Muscle of leg (tissue), 11 donors: ENCODE data around the gene CA10. TPM values are rescaled to one million over a fixed set of nuclear protein-coding genes. Genes with fewer than 3 reads are reported as not detected.

Experiments used
- DNase-seq: peaks from one replicate; pipeline ENCODE4 v3.0.0; 2013
- H3K27ac ChIP-seq: one replicate; pipeline ENCODE4 v1.5.1; 2013; ENCODE audit warnings: mild to moderate bottlenecking, low read length, control low read depth
- H3K27me3 ChIP-seq: one replicate; pipeline ENCODE4 v1.6.1; 2013; ENCODE audit warnings: low read length; ENCODE audit not compliant: control insufficient read depth, insufficient read depth
- H3K36me3 ChIP-seq: one replicate; pipeline ENCODE4 v1.6.1; 2013; ENCODE audit warnings: low read length; ENCODE audit not compliant: control insufficient read depth, insufficient read depth
- H3K4me1 ChIP-seq: one replicate; pipeline ENCODE4 v1.6.1; 2013; ENCODE audit warnings: low read length; ENCODE audit not compliant: control insufficient read depth, insufficient read depth
- H3K4me3 ChIP-seq: one replicate; pipeline ENCODE4 v1.5.1; 2013; ENCODE audit warnings: low read length, control low read depth
- H3K9me3 ChIP-seq: replicated peaks from 2 replicates; pipeline ENCODE4 v1.6.1; 2013; ENCODE audit warnings: low read depth, low read length; ENCODE audit not compliant: control insufficient read depth
- WGBS: methylation state at CpG from one replicate; pipeline ENCODE4 v1.1.5; 2013; ENCODE audit warnings: missing lambda C conversion rate; ENCODE audit not compliant: insufficient coverage; 5-methylcytosine and 5-hydroxymethylcytosine counted together
- polyA plus RNA-seq, 8 donors: library from polyadenylated mRNA; unstranded; fragments of 120-200 nt; gene quantifications; one replicate each; pipeline versions ENCODE4 v1.2.1 to v1.2.3, GENCODE V29; 2013; ENCODE audit warnings: inconsistent platforms in 1 of 8, low replicate concordance in 1 of 8; ENCODE audit not compliant: insufficient read length in 8 of 8, insufficient read depth in 1 of 8
- total RNA-seq: library from RNA; stranded (reverse); fragments of 120-200 nt; gene quantifications from one replicate; pipeline ENCODE4 v1.2.4, GENCODE V29; 2013

CA10 gene
- total and polyA plus RNA-seq, 9 donors, result 1.4 to 6.9 (median 3.3) TPM

DNA sequence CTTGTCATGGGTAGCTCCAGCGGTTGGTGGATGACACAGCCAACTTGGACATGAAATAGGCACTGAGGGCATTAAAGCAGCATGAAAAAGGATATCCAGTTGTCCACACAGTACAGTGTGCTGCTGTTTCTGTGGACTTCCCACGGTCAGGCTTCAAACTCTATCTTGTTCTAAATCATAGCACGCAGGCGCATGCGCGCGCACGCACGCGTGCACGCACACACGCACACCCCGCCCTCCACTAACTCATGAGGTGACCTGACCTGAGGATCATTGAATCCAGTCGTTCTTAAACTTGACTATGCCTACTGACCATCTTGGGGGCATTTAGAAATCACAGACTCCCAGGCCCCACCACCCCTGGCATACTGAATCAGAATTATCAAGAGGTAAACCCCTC is 361.4 kb downstream of the CA10 start:
- no peak overlapping the region for H3K4me3 ChIP-seq
- WGBS, result 97% methylated on average over 14 of the region's 14 CpGs
- H3K4me1 ChIP-seq, result no peaks in the 10 kb centered on the region
- no peaks in the 10 kb centered on the region for H3K9me3 ChIP-seq
- no peaks in the 10 kb centered on the region for H3K36me3 ChIP-seq
- no peak for DNase-seq
- no peak overlapping the region for H3K27ac ChIP-seq
- no peaks in the 10 kb centered on the region for H3K27me3 ChIP-seq

DNA sequence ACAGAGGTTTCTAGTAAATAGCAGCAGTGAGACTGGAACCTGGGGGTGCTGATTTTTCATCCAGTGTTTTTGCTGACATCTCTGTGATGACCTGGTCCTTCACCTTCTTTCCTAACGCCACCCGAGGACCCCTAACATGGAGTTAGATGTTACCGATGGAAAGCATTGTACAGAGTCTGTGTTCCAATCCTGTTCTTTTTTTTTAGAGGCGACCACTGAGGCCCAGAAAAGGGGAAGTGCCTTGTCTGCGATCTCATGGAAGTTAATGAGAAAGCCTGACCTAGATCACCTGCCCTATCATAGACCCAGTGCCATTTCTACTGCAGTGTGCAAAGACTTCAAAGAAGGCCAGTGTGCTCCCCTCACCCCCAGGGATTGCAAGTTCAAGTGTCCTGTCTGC is 362.5 kb downstream of the CA10 start:
- Histone ChIP-seq H3K27me3 (no peaks in the 10 kb centered on the region), H3K4me3 (no peak overlapping the region), H3K27ac (no peak overlapping the region), H3K4me1 (no peaks in the 10 kb centered on the region), H3K9me3 (no peaks in the 10 kb centered on the region), H3K36me3 (no peaks in the 10 kb centered on the region)
- no peak for DNase-seq
- WGBS, result 86% methylated on average over 3 of the region's 5 CpGs

DNA sequence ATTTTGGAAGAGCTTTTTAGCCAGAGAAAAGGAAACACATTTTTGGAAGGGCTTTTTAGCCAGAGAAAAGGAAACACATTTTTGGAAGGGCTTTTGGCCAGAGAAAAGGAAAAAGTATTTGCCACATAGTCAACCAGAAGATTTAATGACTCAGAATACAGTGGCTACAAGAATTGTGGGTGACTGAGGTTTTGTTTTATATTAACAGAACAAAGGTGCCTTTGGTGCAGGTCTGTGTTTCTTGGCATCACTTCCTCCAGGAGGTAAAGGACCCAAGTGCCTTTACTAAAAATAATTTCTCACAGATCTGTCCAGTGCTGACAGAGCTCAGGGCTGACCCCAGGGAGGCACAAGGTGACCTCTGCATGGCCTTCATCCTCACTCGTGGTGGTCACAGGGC is 363.1 kb downstream of the CA10 start:
- no peaks in the 10 kb centered on the region for H3K4me1 ChIP-seq
- no peak for DNase-seq
- no peaks in the 10 kb centered on the region for H3K27me3 ChIP-seq
- no peak overlapping the region for H3K27ac ChIP-seq
- no peaks in the 10 kb centered on the region for H3K36me3 ChIP-seq
- H3K9me3 ChIP-seq, result no peaks in the 10 kb centered on the region
- H3K4me3 ChIP-seq, result no peak overlapping the region
- 33% methylated on average over 1 of the region's 1 CpG for WGBS

DNA sequence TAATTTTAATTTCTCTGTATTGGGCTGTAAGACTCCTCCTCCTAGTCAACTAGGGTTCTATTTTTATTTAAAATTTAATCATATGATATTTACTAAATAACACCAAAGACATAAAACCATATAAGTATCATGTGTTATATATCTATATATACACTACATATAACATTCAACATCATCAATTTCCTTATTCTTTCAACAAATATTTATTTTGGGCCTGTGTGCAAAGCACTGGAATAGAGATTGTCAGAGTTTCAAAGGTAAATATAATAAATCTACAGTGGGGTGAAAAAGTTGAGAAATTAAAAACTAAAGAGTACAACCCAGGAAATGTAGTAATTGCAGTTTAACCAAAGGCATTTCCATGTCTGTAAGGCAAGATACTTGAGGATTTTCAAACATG is 364.0 kb downstream of the CA10 start:
- no peak for DNase-seq
- Histone ChIP-seq H3K9me3 (no peaks in the 10 kb centered on the region), H3K4me1 (no peaks in the 10 kb centered on the region), H3K27me3 (no peaks in the 10 kb centered on the region), H3K36me3 (no peaks in the 10 kb centered on the region), H3K4me3 (no peak overlapping the region), H3K27ac (no peak overlapping the region)

DNA sequence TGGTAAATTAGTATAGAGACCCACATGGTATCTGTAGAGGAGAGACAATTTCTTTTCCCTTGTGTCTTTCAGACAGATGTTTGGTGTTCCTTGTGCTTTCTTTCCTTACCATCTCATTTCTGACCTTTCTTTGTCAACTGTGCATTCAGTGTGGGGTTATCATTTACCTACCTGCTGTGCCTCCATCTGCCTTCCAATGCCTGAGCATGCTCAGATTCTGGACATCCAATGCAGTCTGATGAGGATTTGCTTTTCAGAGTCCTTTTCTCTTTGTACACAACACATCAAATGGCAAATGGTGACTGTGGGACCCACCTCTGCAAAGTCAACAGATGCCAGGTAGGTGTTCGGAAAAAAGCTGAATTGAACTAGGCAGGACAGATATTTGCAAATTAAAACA is 364.8 kb downstream of the CA10 start:
- Histone ChIP-seq H3K9me3 (no peaks in the 10 kb centered on the region), H3K36me3 (no peaks in the 10 kb centered on the region), H3K27ac (no peak overlapping the region), H3K4me3 (no peak overlapping the region), H3K4me1 (no peaks in the 10 kb centered on the region), H3K27me3 (no peaks in the 10 kb centered on the region)
- DNase-seq, result no peak
- 80% methylated on average over 1 of the region's 1 CpG for WGBS

DNA sequence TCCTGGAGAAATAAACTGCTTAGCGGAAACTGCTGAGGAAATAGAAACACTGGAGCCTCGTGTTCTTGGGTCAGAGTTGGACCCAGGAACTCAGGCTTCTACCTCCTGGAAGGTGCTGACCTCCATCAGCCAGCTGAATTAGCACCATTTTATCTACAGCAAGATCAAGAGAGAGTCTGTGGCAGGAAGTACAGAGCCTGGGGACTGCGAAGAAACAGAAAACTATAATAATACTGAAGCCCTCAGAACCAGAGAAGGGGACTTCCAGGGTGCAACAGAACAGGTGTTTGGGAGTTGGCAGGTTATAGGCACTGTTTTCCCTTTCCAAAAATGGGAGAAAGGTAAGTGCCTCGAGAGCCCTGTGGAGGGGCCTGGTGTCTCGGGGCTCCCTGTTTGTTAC is 379.7 kb downstream of the CA10 start:
- Histone ChIP-seq H3K36me3 (no peaks in the 10 kb centered on the region), H3K4me3 (no peak overlapping the region), H3K4me1 (no peaks in the 10 kb centered on the region), H3K27ac (no peak overlapping the region), H3K9me3 (no peaks in the 10 kb centered on the region), H3K27me3 (no peaks in the 10 kb centered on the region)
- DNase-seq, result no peak
- no CpG with 5 or more reads among the region's 5 CpGs for WGBS

DNA sequence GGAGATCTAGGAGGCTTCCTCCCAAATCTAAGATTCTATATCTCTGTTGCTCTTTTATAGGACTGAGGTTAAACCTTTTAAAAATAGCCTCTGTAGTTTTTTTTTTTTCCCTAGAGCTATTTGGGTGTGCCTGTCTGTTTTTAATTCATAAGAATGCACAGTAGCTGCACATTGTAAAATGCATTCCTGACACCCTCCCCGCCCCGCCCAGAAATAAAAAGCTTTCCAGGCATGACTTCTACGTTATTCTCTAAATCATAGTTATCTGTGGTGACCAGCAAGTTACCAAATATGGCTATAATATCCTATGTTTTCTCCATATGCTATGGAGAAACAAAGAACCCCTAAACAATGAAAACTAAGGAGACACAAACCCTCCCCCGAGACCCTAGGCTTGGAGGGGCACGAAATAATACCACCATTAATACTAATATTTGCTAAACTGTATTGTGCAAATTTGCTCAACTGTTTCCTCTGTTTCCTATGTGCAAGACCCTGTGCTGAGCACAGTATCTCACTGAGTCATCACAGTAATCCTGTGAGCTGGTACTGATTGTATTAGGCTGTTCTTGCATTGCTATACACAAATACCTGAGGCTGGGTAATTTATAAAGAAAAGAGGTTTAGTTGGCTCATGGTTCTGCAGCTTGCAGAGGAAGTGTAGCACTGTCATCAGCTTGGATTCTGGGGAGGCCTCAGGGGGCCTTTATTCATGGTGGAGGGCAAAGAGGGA is 388.3 kb downstream of the CA10 start:
- no peak overlapping the region for H3K4me3 ChIP-seq
- H3K27me3 ChIP-seq, result no peaks in the 10 kb centered on the region
- no peaks in the 10 kb centered on the region for H3K36me3 ChIP-seq
- H3K4me1 ChIP-seq, result no peaks in the 10 kb centered on the region
- no peak overlapping the region for H3K27ac ChIP-seq
- no peak for DNase-seq
- no peaks in the 10 kb centered on the region for H3K9me3 ChIP-seq
- no CpG with 5 or more reads among the region's 5 CpGs for WGBS

DNA sequence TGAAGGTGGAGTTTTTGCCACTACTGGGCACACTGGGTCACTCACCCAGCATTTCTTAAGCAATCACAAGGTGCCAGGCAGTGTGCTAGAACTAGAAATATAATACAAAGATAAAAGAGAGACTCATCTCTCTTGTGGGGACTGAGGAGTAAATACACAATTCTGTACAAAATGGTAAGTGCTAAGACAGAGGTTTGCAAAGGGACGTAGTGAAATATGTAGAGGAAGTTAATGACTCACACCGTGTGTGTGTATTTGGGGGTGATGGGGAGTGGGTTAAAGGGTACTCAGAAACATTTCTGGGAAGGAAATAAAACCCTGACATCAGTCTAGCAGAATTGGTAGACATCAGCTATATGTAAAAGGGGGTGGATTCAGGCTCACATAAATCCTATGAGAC is 389.3 kb downstream of the CA10 start:
- WGBS, result 57% methylated on average over 1 of the region's 2 CpGs
- no peak for DNase-seq
- no peaks in the 10 kb centered on the region for H3K27me3 ChIP-seq
- no peaks in the 10 kb centered on the region for H3K9me3 ChIP-seq
- no peaks in the 10 kb centered on the region for H3K4me1 ChIP-seq
- H3K4me3 ChIP-seq, result no peak overlapping the region
- H3K36me3 ChIP-seq, result no peaks in the 10 kb centered on the region
- no peak overlapping the region for H3K27ac ChIP-seq

DNA sequence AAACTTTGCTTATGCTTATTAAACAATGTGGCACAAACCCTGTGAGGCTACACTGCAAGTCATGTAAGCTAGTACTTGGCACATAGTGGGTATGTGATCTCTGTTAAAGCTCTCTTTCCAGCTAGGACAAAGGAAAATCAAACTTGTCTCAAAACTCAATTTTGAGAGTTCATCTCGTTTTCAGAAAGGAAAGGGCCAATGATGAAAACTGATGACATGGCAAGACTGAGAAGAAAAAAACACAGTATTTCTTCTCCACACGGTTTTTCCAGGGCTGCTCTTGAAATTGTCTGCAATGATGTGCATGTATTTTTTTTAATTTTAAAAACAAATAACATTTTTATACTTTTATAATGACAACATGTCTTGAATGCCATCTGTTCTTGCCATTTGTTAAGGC is 389.8 kb downstream of the CA10 start:
- peak; percentile 44 for DNase-seq
- Histone ChIP-seq H3K9me3 (no peaks in the 10 kb centered on the region), H3K4me1 (no peaks in the 10 kb centered on the region), H3K4me3 (no peak overlapping the region), H3K27ac (no peak overlapping the region), H3K27me3 (no peaks in the 10 kb centered on the region), H3K36me3 (no peaks in the 10 kb centered on the region)
- WGBS, result no CpG with 5 or more reads among the region's 2 CpGs

DNA sequence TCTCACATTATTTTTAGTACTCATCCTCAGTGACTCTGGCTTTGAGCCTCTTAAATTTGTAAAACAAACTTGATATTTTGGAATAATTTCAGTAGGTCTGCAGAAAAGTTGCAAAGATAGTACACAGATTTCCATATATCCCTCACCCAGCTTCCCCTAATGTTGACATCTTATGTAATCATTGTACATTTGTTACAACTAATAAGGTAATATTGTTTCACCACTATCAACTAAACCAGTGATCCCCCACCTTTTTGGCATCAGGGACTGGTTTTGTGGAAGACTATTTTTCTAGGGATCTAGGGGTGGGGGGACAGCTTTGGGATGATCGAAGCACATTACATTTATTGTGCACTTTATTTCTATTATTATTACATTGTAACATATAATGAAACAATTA is 391.2 kb downstream of the CA10 start:
- no CpG with 5 or more reads among the region's 1 CpG for WGBS
- no peak for DNase-seq
- Histone ChIP-seq H3K36me3 (no peaks in the 10 kb centered on the region), H3K27ac (no peak overlapping the region), H3K27me3 (no peaks in the 10 kb centered on the region), H3K4me1 (no peaks in the 10 kb centered on the region), H3K4me3 (no peak overlapping the region), H3K9me3 (no peaks in the 10 kb centered on the region)
